GM21825 (cell line): Measurements from ENCODE around the gene CDH13.

ENCODE experiments used
- ATAC-seq: cut with Tn5 transposase; IDR thresholded peaks from one replicate; pipeline ENCODE4 v1.9.1; 2021; ENCODE audit warnings: mild to moderate bottlenecking, moderate library complexity; ENCODE audit not compliant: unreplicated experiment

CDH13 gene

DNA sequence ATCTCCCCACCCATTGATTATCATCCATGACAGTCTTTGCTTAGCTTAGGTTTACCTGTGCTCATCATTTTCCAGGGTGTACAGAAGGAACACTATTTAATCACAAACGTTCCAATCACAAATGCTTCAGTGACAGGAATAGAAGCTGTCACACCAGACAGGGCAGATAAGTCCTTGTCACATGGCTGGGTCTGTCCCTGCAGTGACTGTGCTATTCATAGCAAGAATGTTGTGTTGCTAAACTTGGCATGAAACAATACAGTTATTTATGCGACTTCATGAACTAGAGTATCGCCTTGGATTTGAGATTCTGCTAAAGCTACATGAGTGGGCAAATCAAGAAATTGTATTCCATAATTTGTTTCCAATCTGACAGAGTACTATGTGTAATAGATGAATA is 108.4 kb downstream of the CDH13 start:
- ATAC-seq = no peak

DNA sequence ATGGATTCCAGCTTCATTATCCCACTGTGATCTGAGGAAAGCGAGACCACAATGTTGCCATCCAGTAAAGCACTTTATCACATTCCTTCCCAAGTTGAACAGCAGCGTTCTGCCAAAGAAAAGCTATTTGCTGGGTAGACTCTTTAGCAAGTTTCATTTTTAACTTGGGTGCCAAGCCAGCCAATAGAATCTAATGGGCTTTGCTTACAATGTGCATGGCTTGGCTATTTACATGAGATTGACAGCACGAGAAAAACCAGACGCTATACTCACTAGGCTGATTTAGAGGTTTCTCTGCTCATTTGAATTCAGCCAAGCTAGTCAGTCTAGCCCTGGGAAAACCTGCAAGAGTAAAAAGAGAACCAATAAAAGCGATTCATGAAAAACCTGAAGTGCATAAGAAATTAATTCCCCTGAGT is 108.9 kb downstream of the CDH13 start:
- ATAC-seq = no peak

DNA sequence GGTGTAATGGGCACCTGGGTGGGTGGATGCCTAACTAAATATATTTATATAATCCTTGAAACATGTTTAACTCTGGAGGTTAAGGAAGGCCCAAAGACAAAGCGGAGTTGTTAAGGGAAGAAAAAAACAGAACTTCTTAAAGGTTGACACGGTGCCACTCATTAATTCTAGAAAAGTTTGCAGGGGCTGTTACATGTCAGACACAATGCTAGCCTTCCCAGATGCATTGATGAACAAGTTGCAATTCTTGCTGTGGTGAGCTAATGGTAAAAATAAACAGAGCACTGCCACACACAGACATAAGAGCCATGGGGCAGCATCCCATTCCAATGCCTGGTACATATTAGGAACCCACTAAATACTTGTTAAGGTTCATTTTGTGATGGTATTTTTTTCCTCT is 109.5 kb downstream of the CDH13 start:
- ATAC-seq = no peak

DNA sequence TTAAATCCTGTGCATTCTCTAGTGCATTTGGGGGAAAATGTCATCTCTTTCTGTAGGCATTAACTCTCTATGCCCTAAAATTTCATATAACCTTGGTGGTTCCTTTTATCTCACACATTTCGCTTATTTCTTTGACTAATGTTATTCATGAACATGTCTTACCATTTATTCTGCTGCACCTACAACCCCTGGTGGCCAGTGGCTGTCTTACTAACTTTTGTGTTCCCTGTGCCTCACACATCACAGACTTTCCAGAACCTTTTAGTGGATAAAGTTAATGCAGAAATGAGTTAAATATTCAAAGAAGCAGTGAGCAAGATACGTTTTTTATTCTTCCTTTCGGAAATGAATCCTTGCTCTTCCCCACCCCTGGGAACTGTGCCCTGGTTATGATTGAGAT is 111.9 kb downstream of the CDH13 start:
- ATAC-seq = no peak

DNA sequence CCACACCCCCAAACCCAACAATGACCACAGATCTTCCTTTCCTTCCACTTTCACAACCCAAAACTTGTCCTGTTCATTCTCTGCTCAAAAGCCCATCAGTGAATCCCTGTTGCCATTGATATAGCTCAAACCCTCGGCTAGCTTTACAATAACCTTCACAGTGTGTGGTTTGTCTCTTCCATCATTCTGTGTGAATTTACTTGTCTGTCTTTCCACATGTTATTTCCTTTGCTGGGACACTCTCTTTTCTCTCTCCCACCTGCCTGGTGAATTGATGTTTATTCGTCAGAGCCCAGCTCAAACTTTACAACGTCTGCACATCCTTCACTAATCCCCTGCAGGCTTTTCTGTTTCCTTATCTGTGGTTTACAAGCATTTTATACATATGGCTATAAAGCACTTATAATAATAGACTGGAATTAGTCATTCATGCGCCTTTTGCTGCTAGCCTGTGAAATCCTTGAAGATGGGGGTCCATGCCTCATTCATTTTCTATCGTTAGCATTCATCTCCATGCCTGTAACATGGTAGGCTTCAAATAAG is 114.4 kb downstream of the CDH13 start:
- no peak for ATAC-seq

DNA sequence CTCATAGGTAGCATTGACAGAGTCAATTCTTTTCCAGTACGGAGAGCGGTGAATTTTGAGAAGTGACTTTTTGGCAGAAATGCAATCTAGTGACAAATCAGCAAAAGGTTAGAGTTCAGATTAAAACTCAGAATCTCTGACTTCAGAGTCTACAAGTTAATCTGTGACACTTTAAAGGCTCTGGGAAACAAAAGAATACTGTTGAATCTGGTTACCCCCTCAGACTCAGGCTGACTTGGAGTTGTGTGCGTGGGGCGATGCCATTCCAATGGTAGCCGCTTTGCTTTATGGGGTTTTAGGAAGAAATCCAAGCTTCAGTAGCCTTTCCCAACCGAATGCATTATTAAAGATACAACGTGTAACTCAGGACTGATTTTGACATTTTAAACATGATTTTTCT is 118.2 kb downstream of the CDH13 start:
- ATAC-seq = no peak

DNA sequence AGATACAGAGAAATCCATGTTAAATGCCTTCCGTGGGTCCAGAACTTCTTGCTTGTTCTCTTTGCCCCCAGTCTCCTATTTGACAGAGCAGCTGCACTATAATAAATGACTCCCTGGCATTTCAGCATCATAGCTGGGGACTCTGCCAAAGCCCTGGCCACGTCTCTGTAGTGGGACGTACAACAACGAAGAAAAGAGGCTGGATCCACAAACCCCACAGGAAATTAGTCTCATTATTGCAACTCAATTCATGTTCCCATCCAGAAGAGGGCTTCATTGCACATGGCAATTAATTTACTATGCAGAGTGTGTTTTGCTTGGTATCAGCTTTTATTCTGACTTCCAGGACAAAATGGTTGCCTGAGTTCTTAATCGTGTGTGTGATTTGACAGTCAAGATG is 121.3 kb downstream of the CDH13 start:
- ATAC-seq = no peak

DNA sequence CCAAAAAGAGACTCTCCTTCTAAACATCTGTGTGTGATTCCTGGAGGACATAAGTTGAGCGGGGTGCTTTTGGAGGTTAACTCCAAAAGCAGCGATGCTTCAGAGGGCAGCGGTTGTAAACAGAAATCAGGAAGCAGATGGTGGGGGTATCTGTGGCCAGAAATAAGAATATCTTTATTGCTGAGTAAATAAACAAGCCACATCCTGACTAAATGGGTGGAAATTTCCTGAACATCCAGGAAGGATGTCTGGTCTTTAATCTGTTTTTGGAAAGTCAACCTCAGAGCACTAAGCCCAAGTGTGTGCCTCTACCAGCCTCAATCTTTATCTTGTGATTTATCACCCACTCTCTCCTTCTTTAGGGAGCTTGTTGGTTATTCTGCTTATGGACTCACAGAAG is 123.3 kb downstream of the CDH13 start:
- ATAC-seq = no peak

DNA sequence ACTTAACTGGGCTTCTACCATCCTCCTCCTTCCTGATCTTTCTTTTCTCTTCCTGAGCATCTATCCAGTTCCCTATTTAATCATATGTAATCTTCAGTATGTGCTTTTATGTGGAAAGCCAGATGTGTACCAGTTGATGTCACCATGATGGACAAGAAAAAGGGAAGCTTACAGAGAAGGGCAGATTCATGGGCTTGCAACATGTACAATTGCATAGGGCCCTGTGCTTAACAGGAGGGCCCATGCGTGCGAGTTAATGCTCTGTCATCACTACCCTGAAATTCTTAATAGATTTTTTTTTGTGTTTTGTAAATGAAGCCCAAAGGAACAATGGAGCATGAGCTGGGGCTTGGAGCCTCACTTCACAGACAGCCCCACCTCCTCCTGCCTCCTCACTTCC is 124.3 kb downstream of the CDH13 start:
- ATAC-seq = no peak

DNA sequence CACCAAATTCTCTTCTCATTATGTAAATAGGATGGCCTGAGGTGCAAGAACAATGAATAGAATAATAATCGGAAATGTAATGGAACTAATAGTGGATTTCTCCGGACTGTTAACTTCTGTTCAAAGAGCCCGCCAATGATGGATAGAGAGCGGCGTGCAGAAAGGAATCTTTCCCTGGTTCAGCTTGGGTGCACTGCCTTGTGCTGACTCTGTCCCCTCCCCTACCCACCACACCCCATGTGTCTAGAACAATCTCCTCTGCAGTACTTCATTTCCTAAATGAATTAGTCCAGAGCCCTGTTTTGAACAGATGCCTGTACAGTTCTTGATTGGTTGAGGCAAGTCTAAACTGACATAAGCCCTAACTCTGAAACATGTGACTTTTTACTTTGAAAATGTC is 125.4 kb downstream of the CDH13 start:
- ATAC-seq = no peak

DNA sequence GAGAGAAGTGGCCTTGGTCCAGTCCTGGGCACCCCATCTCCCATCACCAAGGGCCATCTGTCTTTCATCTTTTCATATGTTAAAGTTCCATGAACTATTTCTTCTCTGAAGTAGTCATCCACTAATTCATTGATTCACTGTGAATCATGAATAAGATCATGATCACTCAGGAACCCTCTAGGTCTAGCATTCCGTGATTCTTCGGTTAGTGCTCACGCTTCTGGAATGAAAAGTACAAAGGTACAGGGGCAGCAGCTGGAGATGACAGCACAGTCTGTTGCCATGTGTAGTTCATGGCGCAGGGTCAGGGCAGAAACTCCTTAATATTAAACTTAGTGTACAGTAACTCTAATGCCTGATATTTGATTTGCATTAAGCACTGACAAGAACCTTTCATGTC is 127.1 kb downstream of the CDH13 start:
- ATAC-seq = no peak

DNA sequence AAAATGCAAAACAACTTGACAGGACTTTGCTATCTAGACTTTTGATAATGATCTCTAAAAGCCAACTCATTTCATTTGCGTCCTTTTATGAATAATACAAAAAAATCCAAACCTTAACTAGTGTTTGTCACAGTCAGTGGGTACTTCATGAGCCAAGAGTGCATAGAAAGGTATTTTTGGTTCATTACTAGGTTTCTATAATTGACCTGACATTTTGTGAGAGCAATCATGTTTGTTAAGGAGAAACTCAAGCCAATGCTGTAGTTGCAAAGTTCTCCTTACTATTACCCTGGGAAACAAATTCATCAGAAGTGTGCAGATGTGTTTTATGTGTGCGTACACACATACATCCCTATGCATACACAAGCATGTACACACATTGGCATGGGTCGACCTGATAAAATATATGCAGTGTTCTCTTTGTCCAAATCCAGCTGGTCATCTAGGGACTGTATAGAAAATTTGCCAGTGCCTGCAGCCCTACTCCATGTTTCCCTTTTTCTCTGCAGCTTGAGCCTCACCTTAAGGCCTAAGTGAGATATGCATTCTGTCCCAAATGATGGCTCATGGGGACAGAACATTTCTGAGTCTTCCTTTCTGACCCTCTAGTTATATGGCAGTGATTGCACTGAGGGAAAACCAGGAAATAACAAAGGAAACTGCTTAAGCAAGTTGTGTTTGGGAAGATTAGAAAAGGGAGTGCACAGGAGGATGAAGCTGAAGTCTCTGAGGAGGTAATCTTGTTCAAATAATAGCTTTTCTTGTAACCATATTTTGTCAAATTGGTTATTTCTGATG is 128.1 kb downstream of the CDH13 start:
- no peak for ATAC-seq

DNA sequence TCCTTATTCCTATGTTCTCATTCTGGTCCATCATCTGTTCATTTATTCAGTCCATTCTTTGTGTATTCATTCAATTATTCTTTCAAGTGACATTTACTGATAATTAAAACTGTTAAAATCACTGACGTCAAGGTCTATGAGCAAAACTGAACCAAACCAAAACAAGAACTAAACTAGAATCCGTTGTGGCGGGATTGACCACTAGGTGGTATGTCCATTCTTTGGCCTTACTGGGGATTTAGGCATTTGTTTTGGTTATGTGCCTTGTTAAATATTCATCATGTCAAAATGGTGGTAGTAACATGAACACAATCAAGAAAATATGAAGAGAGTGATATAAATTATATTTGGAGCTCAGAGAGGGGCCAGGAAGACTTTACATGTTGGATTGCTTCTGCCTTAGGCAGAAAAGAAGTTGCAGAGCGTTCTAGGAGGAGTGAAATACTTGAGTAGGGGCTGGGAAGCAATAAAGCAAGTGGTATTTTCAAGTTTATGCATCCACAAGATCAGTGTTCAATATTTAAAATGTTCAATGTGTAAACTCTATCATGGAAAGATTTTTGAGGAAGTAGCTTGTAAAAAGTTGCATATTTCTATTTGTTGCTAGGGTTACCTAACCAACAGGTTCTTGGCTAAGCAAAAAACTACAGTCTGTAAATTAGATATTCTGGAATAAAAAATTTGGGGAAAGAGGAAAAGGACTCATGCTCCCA is 129.0 kb downstream of the CDH13 start:
- no peak for ATAC-seq

DNA sequence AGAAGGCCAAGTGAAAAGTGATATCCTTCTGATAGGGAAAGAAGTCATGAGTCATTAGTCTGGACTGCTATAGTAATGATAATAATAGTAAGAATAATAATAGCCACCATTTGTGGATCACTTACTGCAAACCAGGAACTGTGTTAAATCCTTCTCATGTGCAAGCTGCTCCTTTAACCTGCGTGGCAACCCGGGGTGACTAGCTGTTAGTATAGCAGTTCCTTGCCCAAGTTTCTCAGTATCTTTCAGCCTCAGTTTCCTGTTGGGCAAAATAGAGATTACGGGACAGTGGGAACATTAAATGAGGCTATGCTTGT is 129.5 kb downstream of the CDH13 start:
- no peak for ATAC-seq

DNA sequence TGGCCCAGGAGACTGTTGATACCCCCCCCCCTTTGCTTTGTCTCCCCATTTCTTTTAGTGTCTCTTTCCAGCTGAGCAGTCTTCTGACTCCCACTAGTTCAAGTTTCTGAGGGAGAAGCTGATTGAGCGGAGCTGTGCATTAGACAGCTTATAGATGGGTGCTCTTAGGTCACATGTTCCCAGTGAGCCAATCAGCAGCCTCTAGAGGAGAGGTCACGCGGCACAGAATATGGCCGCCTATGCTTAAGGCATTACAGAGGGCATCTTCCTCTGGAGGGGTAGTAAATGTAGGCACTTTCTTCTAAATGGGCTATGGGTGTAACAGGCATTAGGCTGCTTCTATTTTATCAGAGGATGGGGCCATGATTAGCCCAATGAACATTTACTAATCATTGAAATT is 131.6 kb downstream of the CDH13 start:
- ATAC-seq = no peak

DNA sequence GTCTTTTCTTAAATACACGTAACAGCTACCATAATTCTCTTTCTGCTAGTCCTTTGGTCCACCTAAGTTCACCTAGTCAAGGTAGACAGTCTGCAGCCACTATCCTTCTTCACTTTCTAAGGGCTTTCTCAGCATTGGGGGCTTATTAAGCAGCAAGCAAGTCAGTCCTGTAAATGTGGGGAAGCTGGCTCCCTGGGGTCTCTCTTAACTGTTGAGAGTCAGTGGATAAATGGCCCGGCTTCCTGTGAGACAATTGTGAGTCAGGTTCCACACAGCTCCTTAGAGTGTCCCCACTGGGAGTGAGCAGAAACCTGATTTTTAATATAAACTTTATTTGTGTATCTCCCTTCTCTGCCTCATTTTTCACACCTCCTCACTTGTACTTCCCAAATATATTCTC is 132.1 kb downstream of the CDH13 start:
- no peak for ATAC-seq

DNA sequence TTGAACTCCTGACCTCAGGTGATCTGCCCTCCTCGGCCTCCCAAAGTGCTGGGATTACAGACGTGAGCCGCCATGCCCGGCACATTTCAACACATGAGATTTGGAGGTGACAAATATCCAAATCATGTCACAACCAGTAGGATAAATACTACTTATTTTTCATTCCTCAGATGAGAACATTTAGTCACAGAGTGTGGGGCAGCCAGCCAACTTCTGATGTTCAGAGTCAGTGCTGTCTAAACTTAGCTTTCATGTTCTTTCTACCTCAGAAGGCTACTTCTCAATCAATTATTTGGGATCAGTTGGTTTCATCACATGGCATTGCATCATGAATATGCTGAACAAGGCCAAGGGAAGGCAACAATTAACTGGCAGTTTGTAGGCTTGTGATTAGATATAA is 134.5 kb downstream of the CDH13 start:
- ATAC-seq = no peak

DNA sequence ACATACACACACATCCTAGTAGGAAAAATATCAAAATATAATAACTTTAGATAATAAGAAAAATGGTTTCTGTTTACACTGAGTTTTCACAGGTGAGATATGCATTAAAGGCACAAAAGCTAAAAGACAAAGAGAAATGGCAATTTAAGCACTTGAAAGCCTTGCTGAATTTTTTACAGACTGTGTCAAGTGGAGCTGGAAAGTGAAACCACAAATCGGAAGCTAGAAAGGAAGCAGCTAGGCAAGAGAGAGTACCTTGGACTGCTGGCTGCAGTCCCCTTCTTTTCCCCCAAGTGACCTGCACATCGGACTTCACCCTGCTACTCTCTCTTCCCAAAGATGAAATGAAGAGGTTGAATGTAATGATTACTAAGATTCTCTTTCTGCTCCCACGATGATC is 135.1 kb downstream of the CDH13 start:
- ATAC-seq = no peak

DNA sequence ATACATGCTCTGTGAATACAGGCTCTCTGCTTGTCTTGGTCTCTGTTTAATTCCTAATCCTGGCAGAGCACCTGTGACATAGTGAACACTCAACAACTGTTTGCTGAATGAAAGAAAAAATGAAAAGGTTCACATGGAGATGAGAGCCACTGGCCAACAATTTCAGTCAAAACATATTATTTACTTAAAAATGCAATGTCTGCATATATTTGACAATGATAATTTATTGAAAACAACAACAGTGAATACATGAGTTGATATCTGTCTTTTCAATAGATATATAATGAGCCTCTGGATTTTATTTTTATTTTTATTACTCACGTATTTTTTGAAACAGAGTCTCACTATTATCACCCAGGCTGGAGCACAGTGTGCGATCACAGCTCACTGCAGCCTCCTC is 136.6 kb downstream of the CDH13 start:
- ATAC-seq = no peak

DNA sequence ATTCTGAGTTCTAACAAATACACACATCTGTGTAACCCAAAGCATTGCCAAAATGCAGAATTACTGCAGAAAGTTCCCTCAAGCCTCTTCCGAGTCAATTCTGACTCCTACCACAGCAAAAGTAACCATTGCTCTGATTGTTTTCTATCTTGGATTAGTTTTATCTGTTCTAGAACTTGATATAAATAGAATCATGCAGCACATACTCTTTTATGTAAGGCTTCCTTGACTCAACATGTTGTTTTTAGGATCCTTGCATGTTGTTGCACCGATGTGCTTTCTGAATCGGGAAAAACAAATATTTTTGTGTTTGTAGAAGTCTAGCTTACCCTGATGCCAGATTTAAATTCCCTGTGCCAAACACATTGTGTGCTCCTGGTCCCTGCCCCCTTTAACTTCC is 140.4 kb downstream of the CDH13 start:
- ATAC-seq = no peak

DNA sequence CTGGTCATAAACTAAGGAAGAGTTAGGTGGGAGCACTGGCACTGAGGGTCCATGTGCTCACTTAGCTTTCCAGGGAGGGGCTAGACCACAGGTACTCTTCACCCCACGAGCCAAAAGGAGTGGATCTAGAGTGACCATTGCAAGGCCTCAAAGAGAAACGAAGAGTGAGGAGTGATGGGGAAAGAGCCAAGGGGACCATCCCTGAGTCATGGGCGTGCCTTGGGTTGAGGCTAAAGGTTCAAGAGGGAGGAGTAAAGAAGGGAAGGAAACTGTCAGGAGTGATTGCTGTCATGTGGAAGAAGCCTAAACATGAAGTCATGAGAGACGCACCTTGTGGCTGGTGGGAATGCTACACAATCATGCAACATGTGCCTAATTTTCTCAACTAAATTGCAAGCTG is 141.0 kb downstream of the CDH13 start:
- ATAC-seq = no peak

DNA sequence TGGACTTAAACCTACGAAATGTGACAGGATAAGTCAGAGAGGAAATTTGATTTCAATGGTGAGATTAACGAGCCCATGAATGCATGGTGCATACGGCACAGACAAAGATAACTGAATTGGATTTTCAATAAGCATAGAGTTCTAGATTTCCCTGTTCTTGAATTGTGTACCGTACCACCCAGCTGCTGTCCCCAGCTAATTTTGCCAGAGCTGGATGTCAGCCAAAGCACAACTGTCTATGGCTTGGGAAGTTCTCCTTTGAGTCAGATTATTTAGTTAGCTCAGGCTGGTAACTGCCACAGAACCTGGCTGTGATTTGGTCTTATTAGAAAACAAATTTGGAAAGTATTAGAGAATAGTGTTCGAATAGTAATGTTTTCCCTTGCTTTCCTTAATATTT is 143.1 kb downstream of the CDH13 start:
- ATAC-seq = no peak

DNA sequence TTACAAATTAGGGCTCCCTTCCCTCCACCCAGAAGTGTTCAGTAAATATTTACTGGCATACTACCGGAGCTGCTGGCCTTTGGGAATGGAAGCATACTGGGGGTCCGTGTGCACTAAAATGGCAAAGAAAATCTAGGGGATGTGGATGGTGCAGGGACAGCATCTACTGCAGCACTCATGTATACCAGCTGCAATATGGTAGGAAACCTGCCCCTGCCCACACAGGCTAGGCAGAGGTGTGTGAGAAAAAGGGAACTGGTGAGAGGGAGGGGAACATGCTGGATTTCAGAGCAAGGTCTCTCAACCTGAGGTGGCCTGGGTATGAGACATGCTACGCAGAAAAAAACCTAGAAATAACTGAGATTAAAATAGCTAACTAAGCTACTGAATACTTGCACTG is 145.4 kb downstream of the CDH13 start:
- no peak for ATAC-seq
